NB4 (cell line): ENCODE results near the gene CCR5AS.

ENCODE experiments used
- CTCF ChIP-seq: IDR thresholded peaks from one replicate; pipeline ENCODE4 v1.5.1; 2012; ENCODE audit warnings: low read depth, low read length
- MAX ChIP-seq: IDR thresholded peaks from 2 replicates; pipeline ENCODE4 v1.6.1; 2011; ENCODE audit warnings: low read depth, low read length
- MYC ChIP-seq: IDR thresholded peaks from 2 replicates; pipeline ENCODE4 v1.6.1; 2011; ENCODE audit warnings: low read depth, low read length

- TF ChIP-seq CTCF (no peak), MAX (no peak), MYC (no peak)
Observed at GRCh38 chr3:46365737-46366524, 40.9 kb downstream of the CCR5AS start.
